Renal cortex interstitium (tissue), 15 donors: ENCODE results near the gene SOCS3. TPM values are rescaled to one million over a fixed set of nuclear protein-coding genes. Genes with fewer than 3 reads are reported as not detected.

Experiments
- DNase-seq, 11 donors: peaks; one replicate each; pipeline ENCODE4 v3.0.0-alpha.2; 2013; ENCODE audit warnings: low read depth in 9 of 11, low spot score in 4 of 11; ENCODE audit errors: extremely low read depth in 1 of 11
- long read RNA-seq, 16 experiments: transcript quantifications; one replicate each; lab custom pipeline, GENCODE V29; 2026
- polyA plus RNA-seq, 3 donors: library from polyadenylated mRNA; unstranded; fragments of 120-200 nt; gene quantifications; one replicate each; pipeline ENCODE4 v1.2.1, GENCODE V29; 2013; ENCODE audit not compliant: insufficient read length in 3 of 3

Gene SOCS3
- 10 to 100 TPM; 11.5 to 29.8 (median 17.1) TPM for polyA plus RNA-seq
- long read RNA-seq, donor 1, transcript SOCS3-201 (2 exons, 2,734 nt) = major isoform, 6 of 6 reads
- long read RNA-seq, donor 1, partial matches to known transcripts = 0 of 6 reads
- long read RNA-seq, donor 1, other reads (novel, unspliced or antisense) = 0 of 6 reads
- long read RNA-seq, donor 2, transcript SOCS3-201 (2 exons, 2,734 nt) = major isoform, 16 of 16 reads
- long read RNA-seq, donor 2, partial matches to known transcripts = 0 of 16 reads
- long read RNA-seq, donor 2, other reads (novel, unspliced or antisense) = 0 of 16 reads
- long read RNA-seq, donor 3, transcript SOCS3-201 (2 exons, 2,734 nt) = major isoform, 46 of 46 reads
- long read RNA-seq, donor 3, partial matches to known transcripts = 0 of 46 reads
- long read RNA-seq, donor 3, other reads (novel, unspliced or antisense) = 0 of 46 reads
- long read RNA-seq, donor 4, partial matches to known transcripts = 0 of 2 reads
- long read RNA-seq, donor 4, other reads (novel, unspliced or antisense) = 0 of 2 reads
- long read RNA-seq, donor 5 = 0 reads
- long read RNA-seq, donor 6, transcript SOCS3-201 (2 exons, 2,734 nt) = major isoform, 6 of 6 reads
- long read RNA-seq, donor 6, partial matches to known transcripts = 0 of 6 reads
- long read RNA-seq, donor 6, other reads (novel, unspliced or antisense) = 0 of 6 reads
- long read RNA-seq, donor 7, transcript SOCS3-201 (2 exons, 2,734 nt) = major isoform, 11 of 11 reads
- long read RNA-seq, donor 7, partial matches to known transcripts = 0 of 11 reads
- long read RNA-seq, donor 7, other reads (novel, unspliced or antisense) = 0 of 11 reads
- long read RNA-seq, donor 8 = 0 reads
- long read RNA-seq, donor 9, partial matches to known transcripts = 0 of 4 reads
- long read RNA-seq, donor 9, other reads (novel, unspliced or antisense) = 0 of 4 reads
- long read RNA-seq, donor 10, transcript SOCS3-201 (2 exons, 2,734 nt) = major isoform, 10 of 10 reads
- long read RNA-seq, donor 10, partial matches to known transcripts = 0 of 10 reads
- long read RNA-seq, donor 10, other reads (novel, unspliced or antisense) = 0 of 10 reads
- long read RNA-seq, donor 11, transcript SOCS3-201 (2 exons, 2,734 nt) = major isoform, 17 of 17 reads
- long read RNA-seq, donor 11, partial matches to known transcripts = 0 of 17 reads
- long read RNA-seq, donor 11, other reads (novel, unspliced or antisense) = 0 of 17 reads
- long read RNA-seq, donor 12, transcript SOCS3-201 (2 exons, 2,734 nt) = major isoform, 6 of 6 reads
- long read RNA-seq, donor 12, partial matches to known transcripts = 0 of 6 reads
- long read RNA-seq, donor 12, other reads (novel, unspliced or antisense) = 0 of 6 reads
- long read RNA-seq, donor 13 = 0 reads
- long read RNA-seq, donor 14, transcript SOCS3-201 (2 exons, 2,734 nt) = major isoform, 5 of 5 reads
- long read RNA-seq, donor 14, partial matches to known transcripts = 0 of 5 reads
- long read RNA-seq, donor 14, other reads (novel, unspliced or antisense) = 0 of 5 reads
- long read RNA-seq, donor 15, transcript SOCS3-201 (2 exons, 2,734 nt) = major isoform, 8 of 8 reads
- long read RNA-seq, donor 15, partial matches to known transcripts = 0 of 8 reads
- long read RNA-seq, donor 15, other reads (novel, unspliced or antisense) = 0 of 8 reads
- long read RNA-seq, donor 16, transcript SOCS3-201 (2 exons, 2,734 nt) = major isoform, 11 of 11 reads
- long read RNA-seq, donor 16, partial matches to known transcripts = 0 of 11 reads
- long read RNA-seq, donor 16, other reads (novel, unspliced or antisense) = 0 of 11 reads

GRCh38 chr17:78359997-78360370 lies at the start of gene SOCS3:
Gene SOCS3 (minus strand): TSS chr17:78360077. CDS start chr17:78359095, 982 bp downstream.
- peak in 9 of 11 donors; percentile 72 to 95 (median 91) for DNase-seq

DNA sequence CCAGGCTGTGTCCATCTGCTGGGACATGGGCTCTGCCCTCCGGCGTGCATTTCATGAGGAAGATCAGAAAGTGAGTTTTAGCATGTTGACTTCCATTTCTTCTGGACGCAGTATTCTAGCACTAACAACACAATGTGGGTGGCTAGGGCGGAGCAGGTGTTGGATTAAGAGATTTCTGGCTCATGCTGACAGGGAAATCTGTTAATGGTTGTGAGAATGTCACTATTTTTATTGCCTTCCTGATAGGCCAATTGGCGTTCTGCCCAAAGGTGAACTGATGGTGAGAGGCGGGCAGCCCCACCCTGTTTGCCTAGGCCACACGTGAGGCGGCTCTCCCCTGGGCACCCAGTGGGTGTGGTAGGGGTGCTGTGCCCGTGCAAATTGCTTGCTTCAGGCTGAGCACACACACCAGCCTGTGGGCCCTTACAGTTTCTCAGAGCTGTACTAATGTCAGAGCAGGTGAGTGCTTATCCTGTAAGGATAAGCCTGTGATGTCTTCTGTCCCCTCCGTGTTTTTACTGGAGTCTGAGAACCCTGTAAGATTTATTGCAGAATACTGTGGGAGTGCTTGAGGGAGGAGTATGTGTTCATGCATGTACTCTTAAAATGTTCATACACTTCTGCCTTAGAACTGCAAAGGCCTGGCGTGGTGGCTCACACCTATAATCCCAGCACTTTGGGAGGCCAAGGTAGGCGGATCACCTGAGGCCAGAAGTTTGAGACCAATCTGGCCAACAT lies 49.5 kb upstream of the SOCS3 start:
- no peak for DNase-seq

DNA sequence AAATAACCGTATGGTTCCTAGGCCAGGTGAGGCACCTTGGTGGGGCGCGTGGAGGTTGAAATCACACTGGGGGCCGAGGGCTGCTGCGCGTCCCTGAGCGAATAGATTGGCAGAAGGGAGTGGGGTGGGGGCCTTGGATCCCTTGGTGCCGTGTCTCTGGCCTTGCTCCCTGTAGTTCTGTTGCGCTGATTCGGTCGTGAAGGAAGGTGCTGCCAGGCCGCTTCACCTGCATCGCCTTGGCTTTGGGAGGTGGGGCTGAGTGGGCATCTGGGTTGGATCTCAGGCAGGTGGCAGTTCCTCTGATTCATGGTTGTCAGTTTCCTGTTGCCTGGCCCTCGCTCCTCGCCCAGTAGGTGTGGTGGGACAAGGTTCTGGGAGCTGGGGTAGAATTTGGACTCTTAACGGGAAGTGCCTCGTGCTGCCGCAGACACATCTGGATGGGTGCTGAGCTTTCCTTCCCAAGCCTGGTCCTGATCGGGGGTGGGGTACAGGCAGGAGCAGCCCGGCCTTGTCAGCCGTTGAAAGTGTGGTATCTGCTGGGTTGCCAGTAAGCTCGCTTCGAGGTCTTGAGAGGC lies 48.7 kb upstream of the SOCS3 start:
- DNase-seq = no peak

DNA sequence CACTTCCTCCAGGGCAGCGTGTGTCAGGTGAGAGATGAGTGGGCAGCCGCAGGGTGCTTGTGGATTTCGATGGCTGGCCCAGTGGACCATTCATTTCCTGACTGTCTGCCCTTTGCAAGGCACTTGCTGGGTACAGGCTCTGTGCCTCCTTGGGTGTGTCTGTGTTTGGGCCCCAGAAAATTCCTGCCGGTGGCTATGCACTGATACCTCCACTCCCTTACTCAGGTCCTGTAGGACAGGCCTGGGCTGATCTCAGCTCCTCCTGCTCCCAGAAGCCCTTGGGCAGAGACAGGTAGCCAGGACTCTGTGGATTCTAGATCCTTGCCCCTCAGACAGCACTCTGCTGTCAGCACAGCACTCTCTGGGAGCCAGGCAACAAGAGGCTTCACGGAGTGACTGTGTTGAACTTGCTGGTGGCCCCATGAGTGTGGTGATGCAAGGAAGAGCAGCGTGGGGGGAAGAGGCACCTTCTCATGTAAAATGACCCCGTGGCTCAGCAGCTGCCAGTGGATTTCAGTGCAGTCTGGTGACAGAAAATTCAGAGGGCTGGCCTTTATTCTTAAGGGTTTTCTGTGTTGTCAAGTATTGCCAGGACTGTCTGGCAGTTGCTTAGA lies 47.6 kb upstream of the SOCS3 start:
- no peak for DNase-seq

DNA sequence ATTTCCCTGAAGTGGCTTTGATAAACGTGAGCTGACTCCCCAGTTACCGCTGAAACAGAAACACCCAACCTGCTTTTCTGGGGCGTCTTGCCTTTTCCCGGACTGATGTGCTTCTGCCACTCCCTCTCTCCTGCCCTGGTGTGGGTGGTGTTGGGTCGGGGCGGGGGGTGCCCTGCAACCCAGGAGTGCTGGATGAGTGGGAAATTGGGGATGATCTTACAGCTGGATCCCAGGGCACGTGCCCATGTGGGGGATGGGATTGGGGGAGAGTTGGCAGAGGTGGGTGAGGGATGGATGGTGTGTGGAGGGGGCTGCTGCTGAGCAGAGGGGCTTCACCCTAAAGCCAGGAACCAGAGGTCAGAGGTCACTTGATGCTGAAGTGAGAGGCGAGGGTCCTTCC lies 47.0 kb upstream of the SOCS3 start:
- DNase-seq = no peak

DNA sequence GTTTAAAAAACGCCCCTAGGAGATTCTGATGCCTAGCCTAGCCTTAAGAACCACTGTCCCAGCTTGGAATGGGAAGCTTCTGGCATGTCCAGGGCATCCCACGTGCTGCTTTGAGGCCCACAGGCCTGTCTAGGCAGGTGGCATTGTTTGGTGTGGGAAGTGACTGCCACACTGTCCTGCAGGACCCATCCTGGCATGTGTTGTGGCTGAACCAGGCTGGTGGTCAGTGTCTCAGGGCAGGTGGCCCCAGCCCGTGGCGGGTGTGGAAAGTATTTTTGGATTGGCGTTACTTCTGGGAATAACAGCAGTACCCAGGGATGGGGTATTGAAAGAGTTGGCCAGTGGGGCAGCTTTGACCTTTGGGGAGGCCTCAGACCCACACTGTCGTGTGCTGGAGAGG lies 46.5 kb upstream of the SOCS3 start:
- DNase-seq = no peak

DNA sequence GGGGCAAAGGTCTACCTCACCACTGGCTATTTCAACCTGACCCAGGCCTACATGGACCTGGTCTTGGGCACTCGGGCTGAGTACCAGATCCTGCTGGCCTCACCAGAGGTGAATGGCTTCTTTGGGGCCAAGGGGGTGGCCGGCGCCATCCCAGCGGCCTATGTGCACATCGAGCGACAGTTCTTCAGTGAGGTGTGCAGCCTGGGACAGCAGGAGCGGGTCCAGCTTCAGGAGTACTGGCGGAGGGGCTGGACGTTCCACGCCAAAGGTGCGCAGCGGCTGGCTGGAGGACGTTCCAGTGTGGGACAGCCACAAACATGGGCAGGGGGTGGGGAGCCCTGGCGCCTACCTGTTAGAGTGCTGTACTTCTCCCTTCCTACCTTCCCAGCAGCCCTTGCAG lies 43.9 kb upstream of the SOCS3 start:
- no peak for DNase-seq

DNA sequence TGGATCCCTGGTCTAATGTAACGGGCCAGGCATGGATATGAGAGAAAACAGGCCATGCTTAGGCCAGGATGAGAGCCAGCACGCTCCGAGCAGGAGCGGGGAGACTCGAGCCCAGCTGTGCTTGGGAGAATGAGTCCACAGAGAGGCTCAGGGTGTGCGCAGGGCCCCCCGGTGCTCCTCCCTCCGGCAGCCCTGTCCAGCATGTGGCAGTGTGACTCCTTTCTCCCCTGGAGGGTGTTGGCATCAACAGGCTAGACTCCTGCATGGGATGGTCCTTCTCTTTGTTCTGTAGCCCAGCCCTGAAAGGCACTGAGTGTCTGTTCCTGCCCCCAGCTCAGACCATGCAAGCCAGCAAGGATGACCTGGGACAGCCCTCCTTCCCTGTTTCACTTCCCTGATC lies 42.0 kb upstream of the SOCS3 start:
- no peak for DNase-seq

DNA sequence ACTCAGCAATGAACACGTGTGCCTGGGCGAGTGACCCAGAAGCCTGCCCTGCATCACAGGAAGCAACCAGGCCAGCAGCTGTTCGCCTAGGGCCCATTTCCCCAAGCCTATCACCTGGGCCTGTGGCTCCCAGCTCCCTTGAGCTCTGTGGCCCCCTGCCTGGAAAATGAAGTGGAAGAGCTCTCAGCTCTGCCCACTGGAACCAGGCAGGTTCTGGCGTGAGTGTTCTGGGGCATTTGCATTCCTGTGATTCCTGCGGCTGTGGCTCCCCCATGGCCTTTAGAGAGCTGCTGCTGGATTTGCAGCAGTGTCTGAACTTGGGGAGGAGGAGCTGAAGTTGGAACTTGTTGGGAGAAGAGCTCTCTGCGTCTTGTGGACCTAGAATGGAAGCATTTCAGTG lies 41.4 kb upstream of the SOCS3 start:
- no peak for DNase-seq

- DNase-seq = no peak
Observed at GRCh38 chr17:78400581-78401240, 40.8 kb upstream of the SOCS3 start.

GRCh38 chr17:78399693-78400144 lies 39.8 kb upstream of the SOCS3 start:
- DNase-seq = no peak

GRCh38 chr17:78399028-78399692 lies 39.3 kb upstream of the SOCS3 start:
- DNase-seq = no peak

GRCh38 chr17:78398390-78398789 lies 38.5 kb upstream of the SOCS3 start:
- DNase-seq = no peak

- DNase-seq = no peak
Observed at GRCh38 chr17:78397681-78398101, 37.8 kb upstream of the SOCS3 start.

DNA sequence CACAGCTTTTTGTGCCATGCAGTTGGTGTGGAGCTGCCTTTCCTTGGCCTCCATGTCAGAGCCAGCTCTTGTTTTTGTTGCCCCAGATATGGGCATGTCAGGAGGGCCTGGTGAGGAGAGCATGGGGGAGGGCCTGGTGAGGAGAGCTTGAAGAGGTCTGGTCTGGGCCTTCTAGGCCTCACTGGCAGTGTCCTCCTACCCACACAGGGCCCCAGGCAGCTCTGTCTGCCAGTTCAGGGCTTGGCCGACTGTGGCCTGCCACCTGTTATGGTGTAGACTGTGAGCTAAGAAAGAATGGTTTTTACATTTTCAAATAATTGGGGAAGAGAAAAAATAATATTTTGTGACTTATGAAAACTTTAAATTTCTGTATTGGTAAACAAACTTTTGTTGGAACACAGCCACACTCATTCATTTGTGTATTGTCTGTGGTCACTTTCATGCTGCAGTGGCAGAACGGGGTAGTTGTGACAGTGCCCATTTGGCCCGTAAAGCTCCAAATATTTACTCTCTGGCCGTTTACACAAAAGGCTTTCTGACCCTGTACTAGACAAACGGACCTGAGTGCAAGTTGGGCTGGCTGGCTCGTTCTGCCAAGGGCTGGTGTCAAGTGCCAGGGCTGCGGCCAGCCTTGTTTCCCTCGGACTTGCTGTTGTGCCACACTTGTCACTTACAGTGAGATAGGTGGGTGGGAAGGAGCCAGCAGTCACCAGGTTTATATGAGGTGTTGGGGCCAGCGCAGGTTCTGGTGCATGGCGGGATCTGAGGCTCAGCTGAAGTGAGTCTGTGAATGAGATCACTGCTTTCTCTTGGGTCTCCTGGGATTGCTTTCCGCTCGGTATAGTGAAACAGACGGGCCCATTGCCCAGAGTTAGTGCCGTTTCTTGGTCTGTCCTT lies 36.8 kb upstream of the SOCS3 start:
- DNase-seq = no peak
